GM12878 (cell line): Measurements from ENCODE around the gene NAV2. TPM values are rescaled to one million over a fixed set of nuclear protein-coding genes. Genes with fewer than 3 reads are reported as not detected.

Experiments
- ATAC-seq: fragments of 200-7000 bp; cut with Tn5 transposase; 3 replicates; pipeline ENCODE4 v1.9.1; 2020; ENCODE audit warnings: mild to moderate bottlenecking, moderate library complexity
- BruUV-seq: library from RNA; stranded (reverse); fragments of 400-500 nt; replicated peaks from 2 replicates; lab custom pipeline; 2021; lab: Mats Ljungman, UMichigan
- CTCF ChIA-PET: fragments of 300-600 bp; sonication (Branson Sonifier 250); formaldehyde crosslinking; extraction: SDS; loops from one replicate; lab custom pipeline; 2021; ENCODE audit warnings: inconsistent platforms; lab: Yijun Ruan, JAX
- POLR2A ChIA-PET: fragments of 350-600 bp; formaldehyde crosslinking; extraction: SDS; loops from one replicate; lab custom pipeline; 2021; ENCODE audit warnings: inconsistent platforms; lab: Charles Lee
- RAD21 ChIA-PET: fragments of 300-600 bp; sonication (Branson Sonifier 250); formaldehyde crosslinking; loops from one replicate; lab custom pipeline; 2023; ENCODE audit warnings: antibody characterized with exemption; ENCODE audit not compliant: unreplicated experiment; lab: Charles Lee
- SMC1A ChIA-PET: fragments of 300-600 bp; sonication (Branson Sonifier 250); formaldehyde crosslinking; loops from one replicate; lab custom pipeline; 2023; ENCODE audit not compliant: unreplicated experiment, uncharacterized antibody; lab: Charles Lee
- DNase-seq: peaks from one replicate; pipeline ENCODE4 v3.0.0-alpha.2; 2011; ENCODE audit warnings: low read depth, low spot score
- FAIRE-seq: peaks from 3 replicates; lab custom pipeline; 2011; peaks lifted over from hg19 to GRCh38; lab: Jason Lieb, UNC
- H2AFZ ChIP-seq: 2 replicates; pipeline ENCODE4 v1.6.0; 2011; ENCODE audit warnings: low read depth, low read length, control low read depth; ENCODE audit not compliant: control insufficient read depth
- H3K27ac ChIP-seq: 2 replicates; pipeline ENCODE4 v1.5.1; 2011; ENCODE audit warnings: control low read depth; ENCODE audit not compliant: control insufficient read depth, insufficient read depth
- H3K27me3 ChIP-seq, 2 experiments: replicated peaks in 1 of 2; 2 replicates each; pipeline versions ENCODE4 v1.6.0 to v1.6.1; 2011; ENCODE audit warnings: low read length in 1 of 2; ENCODE audit not compliant: control insufficient read depth in 2 of 2, insufficient read depth in 2 of 2
- H3K36me3 ChIP-seq, 2 experiments: 2 replicates each; pipeline ENCODE4 v1.5.1; 2011; ENCODE audit warnings: low read length in 1 of 2; ENCODE audit not compliant: control insufficient read depth in 2 of 2, insufficient read depth in 2 of 2
- H3K4me1 ChIP-seq: 2 replicates; pipeline ENCODE4 v1.6.1; 2011; ENCODE audit warnings: mild to moderate bottlenecking, low read length, moderate library complexity, mixed read lengths; ENCODE audit not compliant: control insufficient read depth, insufficient read depth
- H3K4me2 ChIP-seq: 2 replicates; pipeline ENCODE4 v1.6.0; 2011; ENCODE audit warnings: control low read depth; ENCODE audit not compliant: control insufficient read depth, insufficient read depth
- H3K4me3 ChIP-seq: fragments of 200-600 bp; sonication (generic); 2 replicates; pipeline ENCODE4 v1.5.1; 2016
- H3K79me2 ChIP-seq: 2 replicates; pipeline ENCODE4 v1.6.0; 2011; ENCODE audit warnings: low read length; ENCODE audit not compliant: control insufficient read depth, insufficient read depth
- H3K9ac ChIP-seq: 2 replicates; pipeline ENCODE4 v1.8.0; 2011; ENCODE audit warnings: low read length, control low read depth, mixed read lengths; ENCODE audit not compliant: control insufficient read depth, insufficient read depth
- H3K9me3 ChIP-seq: replicated peaks from 3 replicates; pipeline ENCODE4 v1.5.1; 2011; ENCODE audit warnings: mild to moderate bottlenecking, low read length; ENCODE audit not compliant: control insufficient read depth, insufficient read depth
- H4K20me1 ChIP-seq: 2 replicates; pipeline ENCODE4 v1.6.0; 2011; ENCODE audit not compliant: control insufficient read depth, insufficient read depth
- BCL11A ChIP-seq: IDR thresholded peaks from 2 replicates; pipeline ENCODE4 v1.6.1; 2011; ENCODE audit warnings: low read depth, low read length
- CHD4 ChIP-seq: fragments of 200-600 bp; sonication (generic); IDR thresholded peaks from 2 replicates; pipeline ENCODE4 v1.6.1; 2016; ENCODE audit warnings: mild to moderate bottlenecking
- CTCF ChIP-seq, 3 experiments: IDR thresholded peaks in 2 of 3; conservative IDR thresholded peaks in 1 of 3; 2 replicates each; pipeline ENCODE4 v1.5.1; 2011; ENCODE audit warnings: low read depth in 3 of 3, low read length in 3 of 3, mild to moderate bottlenecking in 3 of 3, control low read depth in 2 of 3, moderate library complexity in 2 of 3, inconsistent platforms in 1 of 3, mixed read lengths in 1 of 3; ENCODE audit not compliant: control insufficient read depth in 2 of 3, insufficient read depth in 1 of 3; ENCODE audit errors: extremely low read depth in 1 of 3
- EP300 ChIP-seq, 2 experiments: fragments of 150-350 bp in 1 of 2; IDR thresholded peaks; 2 replicates each; pipeline ENCODE4 v1.6.1; 2011 to 2012; ENCODE audit warnings: low read depth in 2 of 2, low read length in 2 of 2, borderline replicate concordance in 1 of 2, improper control_type of control experiment in 1 of 2, inconsistent platforms in 1 of 2; ENCODE audit not compliant: control insufficient read depth in 1 of 2
- EZH2 ChIP-seq: IDR thresholded peaks from 2 replicates; pipeline ENCODE4 v1.6.1; 2012; ENCODE audit warnings: low read depth, mild to moderate bottlenecking, control low read depth, inconsistent platforms, low read length, borderline replicate concordance; ENCODE audit not compliant: control insufficient read depth
- HCFC1 ChIP-seq: fragments of 150-350 bp; IDR thresholded peaks from 2 replicates; pipeline ENCODE4 v1.6.1; 2014; ENCODE audit warnings: low read length
- IKZF2 ChIP-seq, 2 experiments: fragments of 450-650 bp; IDR thresholded peaks; 2 replicates each; pipeline ENCODE4 v1.6.1; 2017; ENCODE audit warnings: mild to moderate bottlenecking in 2 of 2, moderate library complexity in 2 of 2
- IRF3 ChIP-seq: fragments of 450-650 bp; IDR thresholded peaks from 2 replicates; pipeline ENCODE4 v1.6.1; 2014; ENCODE audit warnings: mild to moderate bottlenecking
- IRF4 ChIP-seq: IDR thresholded peaks from 2 replicates; pipeline ENCODE4 v1.6.1; 2011; ENCODE audit warnings: low read depth, low read length
- MYB ChIP-seq: fragments of 150-350 bp; IDR thresholded peaks from 2 replicates; pipeline ENCODE4 v1.6.1; 2014; ENCODE audit warnings: mild to moderate bottlenecking, low read depth, low read length, borderline replicate concordance
- NFYA ChIP-seq: IDR thresholded peaks from 2 replicates; pipeline ENCODE4 v1.6.1; 2011; ENCODE audit warnings: low read depth, mild to moderate bottlenecking, low read length, improper control_type of control experiment, borderline replicate concordance
- NFYB ChIP-seq: IDR thresholded peaks from 2 replicates; pipeline ENCODE4 v1.6.1; 2011; ENCODE audit warnings: low read depth, mild to moderate bottlenecking, low read length, improper control_type of control experiment, moderate library complexity; ENCODE audit not compliant: insufficient read depth
- PAX5 ChIP-seq: IDR thresholded peaks from 2 replicates; pipeline ENCODE4 v1.6.1; 2011; ENCODE audit warnings: low read depth, low read length, borderline replicate concordance
- RFX5 ChIP-seq: IDR thresholded peaks from 2 replicates; pipeline ENCODE4 v1.6.1; 2011; ENCODE audit warnings: low read depth, low read length, improper control_type of control experiment
- SMARCA5 ChIP-seq: fragments of 450-650 bp; IDR thresholded peaks from 2 replicates; pipeline ENCODE4 v1.6.1; 2017; ENCODE audit warnings: mild to moderate bottlenecking
- STAT3 ChIP-seq: IDR thresholded peaks from 2 replicates; pipeline ENCODE4 v1.6.1; 2011; ENCODE audit warnings: low read depth, low read length, improper control_type of control experiment
- SUPT20H ChIP-seq: IDR thresholded peaks from 2 replicates; pipeline ENCODE4 v1.6.1; 2011; ENCODE audit warnings: low read depth, mild to moderate bottlenecking, low read length, moderate library complexity, borderline replicate concordance; ENCODE audit not compliant: control insufficient read depth
- SUZ12 ChIP-seq: fragments of 200-600 bp; sonication (generic); IDR thresholded peaks from one replicate; pipeline ENCODE4 v1.6.1; 2018; ENCODE audit warnings: antibody characterized with exemption, mild to moderate bottlenecking; ENCODE audit not compliant: unreplicated experiment
- WGBS: methylation state at CpG from one replicate; pipeline ENCODE4 v1.1.6; 2016; ENCODE audit warnings: low lambda C conversion rate; ENCODE audit not compliant: insufficient replicate concordance, insufficient coverage; ENCODE audit errors: missing lambda C conversion rate; 5-methylcytosine and 5-hydroxymethylcytosine counted together
- in situ Hi-C: fragments of 300-500 bp; cut with MboI; formaldehyde crosslinking; loops from 9 replicates; pipeline ENCODE4 v1.14.3; 2018; ENCODE audit warnings: mixed read lengths
- intact Hi-C: fragments of 100-400 bp; cut with micrococcal nuclease; formaldehyde crosslinking; loops from one replicate; pipeline ENCODE4 v1.14.2; 2022; ENCODE audit not compliant: unreplicated experiment
- polyA plus RNA-seq, 11 experiments: library from polyadenylated mRNA; depleted of rRNA in 4 of 11; unstranded in 6 of 11; stranded (reverse) in 5 of 11; fragments of >200 nt; fragmentation: Nextera tagmentation in 4 of 11; fragmentation: Illumina TruSeq in 1 of 11; extraction: Ambion mirVana in 4 of 11; extraction: Trizol in 1 of 11; gene quantifications; 1 replicate in 1 of 11; 2 replicates in 10 of 11; pipeline versions ENCODE4 v1.2.1 to v1.2.3, GENCODE V29; 2011 to 2016; ENCODE audit warnings: inconsistent platforms in 2 of 11, missing spikeins in 2 of 11, low read depth in 1 of 11
- total RNA-seq, 4 experiments: library from RNA; depleted of rRNA in 3 of 4; stranded (reverse); fragments of >200 nt in 3 of 4; fragmentation: Illumina TruSeq in 1 of 4; extraction: Trizol in 1 of 4; gene quantifications; 2 replicates each; pipeline versions ENCODE4 v1.2.1 to v1.2.3, GENCODE V29; 2013 to 2021
- TF ChIP-seq, protein P1 (sequence below): IDR thresholded peaks from 2 replicates; pipeline ENCODE4 v1.6.1; 2011; ENCODE audit warnings: borderline replicate concordance, low read depth, mild to moderate bottlenecking, moderate library complexity, low read length; ENCODE audit not compliant: insufficient read depth, poor library complexity, severe bottlenecking

NAV2 gene
- total and polyA plus RNA-seq, 10 of the 15 experiments (the other 5 are each of a cell fraction or from before 2014, with no cell fraction given): 0.35 to 6.1 (median 1.1) TPM

- no TSS peak for BruUV-seq
- TF ChIP-seq BCL11A (no peak), IRF4 (no peak), IKZF2 (IDR thresholded peaks at IDR 0.05) (peak; percentile 42 to 46; a peak in 2 of 4 replicates), RFX5 (no peak), NFYA (no peak), PAX5 (peak; percentile 60; the same call in 1 of the 2 replicates), EZH2 (no peak), HCFC1 (no peak), MYB (no peak), NFYB (no peak), CTCF (IDR thresholded peaks at IDR 0.05 in 2 of 3, conservative IDR thresholded peaks at IDR 0.05 in 1 of 3; ENCODE audit: control insufficient read depth in 2 of 3, extremely low read depth in 1 of 3, insufficient read depth in 1 of 3, low read depth in 3 of 3, low read length in 3 of 3) (no peak), CHD4 (no peak), STAT3 (no peak), SUZ12 (no peak), SMARCA5 (no peak), EP300 (IDR thresholded peaks at IDR 0.05; ENCODE audit: borderline replicate concordance in 1 of 2, control insufficient read depth in 1 of 2, low read depth in 2 of 2, low read length in 2 of 2) (0 out of 4 replicates have a peak, but pooled peaks of 1 of the 2 experiments have one; percentile 30), IRF3 (no peak), SUPT20H (no peak)
- TF ChIP-seq, protein P1, sequence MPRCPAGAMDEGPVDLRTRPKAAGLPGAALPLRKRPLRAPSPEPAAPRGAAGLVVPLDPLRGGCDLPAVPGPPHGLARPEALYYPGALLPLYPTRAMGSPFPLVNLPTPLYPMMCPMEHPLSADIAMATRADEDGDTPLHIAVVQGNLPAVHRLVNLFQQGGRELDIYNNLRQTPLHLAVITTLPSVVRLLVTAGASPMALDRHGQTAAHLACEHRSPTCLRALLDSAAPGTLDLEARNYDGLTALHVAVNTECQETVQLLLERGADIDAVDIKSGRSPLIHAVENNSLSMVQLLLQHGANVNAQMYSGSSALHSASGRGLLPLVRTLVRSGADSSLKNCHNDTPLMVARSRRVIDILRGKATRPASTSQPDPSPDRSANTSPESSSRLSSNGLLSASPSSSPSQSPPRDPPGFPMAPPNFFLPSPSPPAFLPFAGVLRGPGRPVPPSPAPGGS: no peak
Measured at GRCh38 chr11:19979519-19979845, 266.8 kb downstream of the NAV2 start.

More at GRCh38 chr11:19979519-19979845, 266.8 kb downstream of the NAV2 start:
- Histone ChIP-seq H3K79me2 (no peaks in the 10 kb centered on the region), H3K27me3 (no peaks in the 10 kb centered on the region), H3K9me3 (no peaks in the 10 kb centered on the region), H3K4me1 (peaks cover 12% of the 10 kb centered on the region), H3K4me2 (peak overlapping the region; percentile 17), H3K9ac (no peak overlapping the region), H3K36me3 (no peaks in the 10 kb centered on the region), H4K20me1 (no peaks in the 10 kb centered on the region), H3K4me3 (no peak overlapping the region), H2AFZ (no peak overlapping the region), H3K27ac (no peak overlapping the region)
- whole genome bisulfite sequencing: 4% methylated on average over 5 of the region's 5 CpGs
- intact Hi-C loops (no loop called here), in situ Hi-C loops (no loop called here)
- peak; percentile 85 for ATAC-seq
- RAD21 ChIA-PET: interaction anchor here (1.3 to 1.8 kb wide), 2 partner anchors 15 to 27 kb away, joined by 6 to 13 read pairs; no protein-coding TSS in a partner anchor
- SMC1A ChIA-PET: interaction anchor here (0.9 to 2.4 kb wide), 6 partner anchors 16 to 111 kb away, joined by 3 to 15 read pairs (median 4); no protein-coding TSS in a partner anchor
- CTCF ChIA-PET: interaction anchor here (0.8 to 1.3 kb wide), 6 partner anchors 19 to 153 kb away, joined by 3 to 7 read pairs (median 4); no protein-coding TSS in a partner anchor
- POLR2A ChIA-PET: interaction anchor here (0.9 to 1.0 kb wide), 2 partner anchors 26 to 202 kb away, joined by 3 read pairs; no protein-coding TSS in a partner anchor
- peak; percentile 61 for FAIRE-seq
- peak; percentile 25 for DNase-seq
